ENCODE results near the gene PCDHGB3.
"Not testable (repeated sequence)": the region's sequence is repeated elsewhere in the genome, so short reads cannot be mapped to it uniquely, and the experiment has no call there.

PCDHGB3 gene

GRCh38 chr5:141369994-141370848, at the start of gene PCDHGB3:
PCDHGB3 (plus strand) TSS chr5:141370242; CDS start chr5:141370395, 153 bp downstream.
- DNase-seq (ENCODE audit: low read depth in 2 of 2), result no peak

- DNase-seq (ENCODE audit: low read depth in 2 of 2), result no peak
Measured at GRCh38 chr5:141322261-141322660, 47.8 kb upstream of the PCDHGB3 start.

- peak; percentile 22 to 42 for DNase-seq (ENCODE audit: low read depth in 2 of 2)
Measured at GRCh38 chr5:141326088-141326854, 43.8 kb upstream of the PCDHGB3 start.

- no peak for DNase-seq (ENCODE audit: low read depth in 2 of 2)
Measured at GRCh38 chr5:141328231-141328630, 41.8 kb upstream of the PCDHGB3 start.

- no peak for DNase-seq (ENCODE audit: low read depth in 2 of 2)
Measured at GRCh38 chr5:141330299-141331080, 39.6 kb upstream of the PCDHGB3 start, which contains the start of gene PCDHGA1. PCDHGA1 (plus strand) TSS chr5:141330514.

GRCh38 chr5:141332571-141332970, 37.5 kb upstream of the PCDHGB3 start:
- DNase-seq (ENCODE audit: low read depth in 2 of 2), result not testable (repeated sequence)

GRCh38 chr5:141338538-141339306, 31.3 kb upstream of the PCDHGB3 start, which contains the start of gene PCDHGA2:
PCDHGA2 (plus strand) TSS chr5:141338760.
- no peak for DNase-seq (ENCODE audit: low read depth in 2 of 2)

- not testable (repeated sequence) for DNase-seq (ENCODE audit: low read depth in 2 of 2)
Measured at GRCh38 chr5:141340781-141341354, 29.2 kb upstream of the PCDHGB3 start.

- DNase-seq (ENCODE audit: low read depth in 2 of 2), result no peak
Measured at GRCh38 chr5:141342773-141343172, 27.3 kb upstream of the PCDHGB3 start.

- no peak for DNase-seq (ENCODE audit: low read depth in 2 of 2)
Measured at GRCh38 chr5:141343242-141343952, 26.6 kb upstream of the PCDHGB3 start, which contains the start of gene PCDHGA3. PCDHGA3 (plus strand) TSS chr5:141343829; CDS start chr5:141344034, 205 bp downstream.

GRCh38 chr5:141343953-141344463, 26.0 kb upstream of the PCDHGB3 start:
- no peak for DNase-seq (ENCODE audit: low read depth in 2 of 2)

GRCh38 chr5:141345327-141345726, 24.7 kb upstream of the PCDHGB3 start:
- DNase-seq (ENCODE audit: low read depth in 2 of 2), result no peak

GRCh38 chr5:141346017-141346416, 24.0 kb upstream of the PCDHGB3 start:
- not testable (repeated sequence) for DNase-seq (ENCODE audit: low read depth in 2 of 2)

- no peak for DNase-seq (ENCODE audit: low read depth in 2 of 2)
Measured at GRCh38 chr5:141349917-141350619, 20.0 kb upstream of the PCDHGB3 start, which contains the start of gene PCDHGB1. PCDHGB1 (plus strand) TSS chr5:141350099; CDS start chr5:141350261, 162 bp downstream.

GRCh38 chr5:141351591-141351990, 18.5 kb upstream of the PCDHGB3 start:
- DNase-seq (ENCODE audit: low read depth in 2 of 2), result no peak

GRCh38 chr5:141354900-141355469, 15.1 kb upstream of the PCDHGB3 start, which contains the start of gene PCDHGA4:
PCDHGA4 (plus strand) TSS chr5:141355021; CDS start chr5:141355108, 87 bp downstream.
- DNase-seq (ENCODE audit: low read depth in 2 of 2), result no peak

GRCh38 chr5:141355641-141356040, 14.4 kb upstream of the PCDHGB3 start:
- no peak for DNase-seq (ENCODE audit: low read depth in 2 of 2)

GRCh38 chr5:141356133-141356532, 13.9 kb upstream of the PCDHGB3 start:
- DNase-seq (ENCODE audit: low read depth in 2 of 2), result no peak

Measured in activated CD8-positive, alpha-beta memory T cell treated with anti-CD3 and anti-CD28 coated beads for 4 hours (primary cell).